AG09319 (cell line): Measurements from ENCODE around the gene CPNE1.
A peak's percentile ranks its signal among the peaks of the same experiment; 100 is the strongest.

Source experiments
- DNase-seq: peaks from one replicate; pipeline ENCODE4 v3.0.0-alpha.2; 2010; ENCODE audit warnings: low read depth; ENCODE audit errors: extremely low read depth
- CTCF ChIP-seq: IDR thresholded peaks from 2 replicates; pipeline ENCODE4 v1.5.1; 2011; ENCODE audit warnings: low read depth, mild to moderate bottlenecking, inconsistent platforms, low read length, moderate library complexity

The CPNE1 gene

DNA sequence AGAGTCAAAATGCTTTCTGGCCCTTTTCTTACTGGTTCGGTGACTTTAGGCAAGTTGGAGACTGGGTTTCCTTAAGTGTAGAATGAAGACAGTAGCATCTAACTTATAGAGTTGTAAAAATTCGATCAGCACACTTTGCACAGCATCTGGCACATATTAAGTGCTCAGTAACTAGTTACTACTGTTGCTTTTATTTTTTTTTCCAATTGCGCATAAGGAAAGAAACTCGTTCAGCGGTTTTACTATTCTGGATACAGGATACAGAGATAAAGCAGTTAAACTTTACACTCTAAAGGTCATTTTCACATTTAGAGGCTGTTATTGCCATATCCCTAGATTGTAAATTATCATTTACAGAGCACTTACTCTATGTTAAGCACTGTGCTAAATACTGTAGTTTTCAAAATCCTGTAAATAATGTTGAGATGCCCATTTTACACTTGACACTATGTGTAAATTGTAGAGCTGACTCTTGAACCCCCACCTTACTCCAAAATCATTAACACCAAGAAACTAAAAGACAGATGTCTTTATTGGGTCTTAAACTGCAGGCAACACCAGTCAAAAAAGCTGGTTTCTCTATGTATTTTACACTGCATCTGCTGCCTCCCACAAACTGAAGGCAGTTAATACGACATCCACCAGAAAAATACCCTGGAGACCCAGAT lies 35.4 kb upstream of the CPNE1 start:
- no peak for DNase-seq
- no peak for TF ChIP-seq CTCF

DNA sequence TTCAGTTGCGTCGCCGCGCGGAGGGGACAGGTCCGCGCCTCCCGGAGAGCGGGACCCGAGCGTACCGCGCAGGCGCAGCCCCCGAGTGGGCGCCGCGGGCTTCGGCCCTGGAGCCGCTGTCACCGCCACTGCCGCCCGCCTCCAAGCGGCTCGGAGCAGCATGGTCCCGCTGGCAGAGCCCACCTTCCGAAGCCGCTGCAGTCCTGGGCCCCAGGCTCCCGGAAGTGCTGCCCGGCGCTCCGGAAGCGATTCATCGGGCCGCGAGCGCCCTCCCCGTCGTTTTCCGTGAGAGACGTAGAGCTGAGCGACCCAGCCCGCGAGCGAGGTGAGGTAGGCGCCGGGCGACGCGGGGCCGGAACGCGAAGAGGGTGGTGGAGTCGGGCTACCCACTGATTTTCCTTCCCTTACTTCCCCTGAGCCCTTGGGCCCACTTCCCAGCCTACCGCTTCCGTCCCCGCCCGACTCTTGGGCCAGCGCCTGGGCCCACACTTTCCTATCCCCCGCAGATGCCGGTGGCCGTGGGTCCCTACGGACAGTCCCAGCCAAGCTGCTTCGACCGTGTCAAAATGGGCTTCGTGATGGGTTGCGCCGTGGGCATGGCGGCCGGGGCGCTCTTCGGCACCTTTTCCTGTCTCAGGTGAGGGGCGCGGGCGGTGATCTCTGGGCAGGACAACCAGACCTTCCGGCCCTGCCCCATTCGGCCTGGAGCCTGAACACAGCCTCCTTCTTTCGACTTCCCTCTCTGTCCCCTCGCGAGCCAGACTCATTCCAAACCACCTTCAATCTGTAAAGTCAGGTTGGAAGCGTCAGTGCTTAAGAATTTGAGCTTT lies 34.6 kb upstream of the CPNE1 start, which contains the start of the genes NFS1 and ROMO1:
TSS of gene NFS1 (minus strand) at position 226 of the 830 bp plus-strand sequence. CDS start at position 162, 64 bp downstream.
TSS of gene ROMO1 (plus strand) at position 279 of the 830 bp plus-strand sequence. CDS start at position 507, 228 bp downstream.
- TF ChIP-seq CTCF = peak; percentile 16
- DNase-seq = peak; percentile 41

- no peak for TF ChIP-seq CTCF
- DNase-seq = no peak
These were observed 33.8 kb upstream of the CPNE1 start for GRCh38 chr20:35698298-35699126.

DNA sequence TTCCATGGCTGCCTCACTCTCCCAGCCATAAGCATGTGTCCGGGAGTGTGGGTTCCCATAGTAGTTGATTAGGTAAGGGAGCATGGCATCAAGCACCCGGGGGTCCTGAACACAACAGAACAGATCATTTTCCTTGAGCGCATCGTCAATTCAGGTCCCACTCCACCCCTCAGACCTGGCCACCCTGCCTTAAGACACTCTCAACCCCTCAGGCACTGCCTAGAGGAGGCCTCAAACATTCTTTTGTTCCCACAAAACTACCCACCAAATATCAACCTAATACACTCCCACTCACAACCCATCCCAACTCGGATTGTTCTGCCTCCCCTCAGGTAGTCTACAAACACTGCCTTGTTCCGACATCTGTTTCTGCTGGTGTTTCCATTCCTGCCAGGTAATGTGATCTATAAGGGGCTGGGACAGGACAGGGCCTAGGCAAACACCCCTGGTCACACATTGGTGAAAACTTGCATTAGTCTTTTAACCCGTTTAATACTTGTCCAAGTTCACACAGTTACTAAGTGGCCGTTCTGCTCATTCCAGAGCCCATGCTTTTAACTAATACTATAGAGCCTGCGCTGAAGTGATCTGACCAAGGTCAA lies 33.1 kb upstream of the CPNE1 start:
- TF ChIP-seq CTCF = no peak
- no peak for DNase-seq

DNA sequence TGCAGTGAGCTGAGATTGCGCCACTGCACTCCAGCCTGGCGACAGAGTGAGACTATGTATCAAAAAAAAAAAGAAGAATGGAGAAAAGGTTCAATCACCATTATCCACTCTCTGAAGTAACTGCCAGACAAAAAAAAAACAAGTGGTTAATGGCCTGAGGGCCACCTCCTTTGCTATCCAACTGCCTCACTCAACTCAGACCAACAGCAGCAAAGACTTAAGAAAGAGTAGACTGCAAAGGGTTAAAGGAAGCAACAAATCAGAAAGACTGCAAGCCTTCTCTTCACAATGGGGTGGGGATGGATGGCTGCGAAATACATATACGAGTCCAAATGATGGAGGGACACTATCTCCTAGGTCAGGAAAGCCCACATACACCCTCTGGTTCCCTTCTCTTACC lies 31.3 kb upstream of the CPNE1 start:
- no peak for DNase-seq
- no peak for TF ChIP-seq CTCF

DNA sequence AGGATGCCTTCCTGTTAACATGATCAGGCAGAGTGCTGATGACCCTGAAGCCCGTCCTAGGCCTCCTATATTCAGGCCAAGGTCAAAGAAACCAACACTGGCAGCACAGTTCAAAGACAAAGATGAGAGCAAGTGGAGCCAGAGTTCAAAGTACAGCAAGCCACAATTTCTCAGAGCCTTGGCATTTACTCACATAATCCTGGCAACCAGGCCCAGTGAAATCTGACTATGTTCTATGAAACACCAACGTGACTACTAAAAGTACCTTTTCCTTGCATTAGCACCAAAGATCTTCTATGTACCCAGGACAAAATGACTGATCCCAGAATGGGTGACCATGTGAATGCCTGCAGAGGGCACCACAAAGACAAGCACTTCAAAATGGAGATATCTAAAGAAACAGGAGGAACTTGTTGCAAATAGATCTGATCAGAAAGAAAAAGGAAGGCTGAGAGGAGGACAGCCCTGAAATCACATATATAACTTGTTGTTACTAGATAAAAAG lies 30.6 kb upstream of the CPNE1 start:
- DNase-seq = no peak
- TF ChIP-seq CTCF = no peak
